MM.1S (cell line): ENCODE measurements around the gene RNF182.

ENCODE experiments used
- DNase-seq: peaks from one replicate; pipeline ENCODE4 v3.0.0-alpha.2; 2015
- H2AFZ ChIP-seq: fragments of 300-600 bp; sonication (generic); 2 replicates; pipeline ENCODE4 v1.6.0; 2016; ENCODE audit warnings: antibody characterized with exemption, low read length
- H3F3A ChIP-seq: fragments of 300-600 bp; sonication (generic); 2 replicates; pipeline ENCODE4 v1.6.1; 2016; ENCODE audit warnings: mild to moderate bottlenecking, antibody characterized with exemption, low read length, moderate library complexity, mixed read lengths; ENCODE audit not compliant: insufficient read depth
- H3K27ac ChIP-seq: fragments of 300-600 bp; sonication (generic); 2 replicates; pipeline ENCODE4 v1.5.1; 2016; ENCODE audit warnings: mild to moderate bottlenecking, low read length
- H3K27me3 ChIP-seq: fragments of 300-600 bp; sonication (generic); replicated peaks from 2 replicates; pipeline ENCODE4 v1.6.0; 2016; ENCODE audit warnings: low read length; ENCODE audit not compliant: insufficient read depth
- H3K36me3 ChIP-seq: fragments of 300-600 bp; sonication (generic); replicated peaks from 2 replicates; pipeline ENCODE4 v1.6.1; 2016; ENCODE audit warnings: mild to moderate bottlenecking, low read length, mixed read lengths; ENCODE audit not compliant: insufficient read depth
- H3K4me1 ChIP-seq: fragments of 300-600 bp; sonication (generic); 2 replicates; pipeline ENCODE4 v1.6.1; 2016; ENCODE audit warnings: low read length, mixed read lengths
- H3K4me2 ChIP-seq: fragments of 300-600 bp; sonication (generic); 2 replicates; pipeline ENCODE4 v1.6.0; 2016; ENCODE audit warnings: low read depth, low read length
- H3K4me3 ChIP-seq: fragments of 300-600 bp; sonication (generic); 2 replicates; pipeline ENCODE4 v1.5.1; 2016; ENCODE audit warnings: low read length, mixed read lengths
- H3K79me2 ChIP-seq: fragments of 300-600 bp; sonication (generic); 2 replicates; pipeline ENCODE4 v1.6.1; 2016; ENCODE audit warnings: mixed run types, low read length, mixed read lengths
- H3K9ac ChIP-seq: fragments of 300-600 bp; sonication (generic); 2 replicates; pipeline ENCODE4 v1.6.1; 2016; ENCODE audit warnings: low read length, mixed read lengths
- H3K9me2 ChIP-seq: fragments of 300-600 bp; sonication (generic); replicated peaks from 2 replicates; pipeline ENCODE4 v1.6.1; 2016; ENCODE audit warnings: mild to moderate bottlenecking, low read length, mixed read lengths; ENCODE audit not compliant: insufficient read depth
- H3K9me3 ChIP-seq: fragments of 300-600 bp; sonication (generic); replicated peaks from 2 replicates; pipeline ENCODE4 v1.6.1; 2016; ENCODE audit warnings: mild to moderate bottlenecking, low read length, mixed read lengths; ENCODE audit not compliant: insufficient read depth
- H4K20me1 ChIP-seq: fragments of 300-600 bp; sonication (generic); 2 replicates; pipeline ENCODE4 v1.6.1; 2016; ENCODE audit warnings: mild to moderate bottlenecking, low read length, moderate library complexity, mixed read lengths; ENCODE audit not compliant: insufficient read depth
- EZH2 ChIP-seq: fragments of 300-600 bp; sonication (generic); optimal IDR thresholded peaks from 2 replicates; pipeline ENCODE3; 2017; ENCODE audit warnings: low read depth, mild to moderate bottlenecking, antibody characterized with exemption, low read length, mixed read lengths
- EZH2phosphoT487 ChIP-seq: fragments of 300-600 bp; sonication (generic); IDR thresholded peaks from 2 replicates; pipeline ENCODE4 v1.6.1; 2018; ENCODE audit warnings: antibody characterized with exemption, low read length
- TF ChIP-seq, protein P1 (sequence below): fragments of 300-600 bp; sonication (generic); IDR thresholded peaks from 2 replicates; pipeline ENCODE4 v1.5.1; 2016; ENCODE audit warnings: antibody characterized with exemption, low read length, mixed read lengths

RNF182 gene

DNA sequence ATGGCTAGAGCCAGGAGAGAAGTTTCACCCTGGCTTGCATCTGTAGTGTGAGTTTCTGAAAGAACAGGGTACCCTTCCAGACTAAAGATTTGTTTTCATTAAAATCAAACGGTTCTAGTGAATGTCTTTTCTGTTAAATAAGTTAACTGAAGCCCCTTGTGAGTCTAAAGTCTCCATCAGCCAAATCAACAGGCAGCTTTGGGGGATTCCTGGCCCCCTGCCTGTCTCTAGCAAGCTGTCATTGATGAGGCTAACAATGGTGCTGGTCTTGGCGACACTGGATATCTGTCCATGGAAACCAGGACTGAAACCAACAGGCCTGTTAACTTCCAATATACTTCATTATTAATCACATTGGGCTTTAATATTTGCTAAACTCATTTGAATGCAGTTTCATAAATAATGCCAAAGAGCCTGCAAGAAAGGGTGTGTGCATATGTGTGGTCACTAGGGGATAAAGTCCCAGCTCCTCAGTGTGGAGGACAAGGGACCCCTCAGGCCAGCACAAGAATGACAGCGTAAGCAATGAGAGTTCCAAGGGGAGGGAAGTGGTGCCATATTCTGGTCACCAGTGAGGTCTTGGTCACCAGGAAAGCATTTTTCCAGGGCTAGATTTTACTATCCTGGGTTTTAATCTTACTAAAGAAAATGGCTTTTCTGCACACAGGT, 9.1 kb upstream of the RNF182 start:
- Histone ChIP-seq H4K20me1 (no peaks in the 10 kb centered on the region), H3K9me2 (no peaks in the 10 kb centered on the region), H2AFZ (no peak overlapping the region), H3K36me3 (no peaks in the 10 kb centered on the region), H3K4me2 (no peak overlapping the region), H3K4me3 (no peak overlapping the region), H3K79me2 (no peaks in the 10 kb centered on the region), H3K27ac (no peak overlapping the region), H3K9me3 (no peaks in the 10 kb centered on the region), H3K9ac (no peak overlapping the region), H3K4me1 (no peaks in the 10 kb centered on the region), H3F3A (no peaks in the 10 kb centered on the region), H3K27me3 (no peaks in the 10 kb centered on the region)
- TF ChIP-seq EZH2: no peak
- no peak for TF ChIP-seq EZH2phosphoT487
- TF ChIP-seq, protein P1, sequence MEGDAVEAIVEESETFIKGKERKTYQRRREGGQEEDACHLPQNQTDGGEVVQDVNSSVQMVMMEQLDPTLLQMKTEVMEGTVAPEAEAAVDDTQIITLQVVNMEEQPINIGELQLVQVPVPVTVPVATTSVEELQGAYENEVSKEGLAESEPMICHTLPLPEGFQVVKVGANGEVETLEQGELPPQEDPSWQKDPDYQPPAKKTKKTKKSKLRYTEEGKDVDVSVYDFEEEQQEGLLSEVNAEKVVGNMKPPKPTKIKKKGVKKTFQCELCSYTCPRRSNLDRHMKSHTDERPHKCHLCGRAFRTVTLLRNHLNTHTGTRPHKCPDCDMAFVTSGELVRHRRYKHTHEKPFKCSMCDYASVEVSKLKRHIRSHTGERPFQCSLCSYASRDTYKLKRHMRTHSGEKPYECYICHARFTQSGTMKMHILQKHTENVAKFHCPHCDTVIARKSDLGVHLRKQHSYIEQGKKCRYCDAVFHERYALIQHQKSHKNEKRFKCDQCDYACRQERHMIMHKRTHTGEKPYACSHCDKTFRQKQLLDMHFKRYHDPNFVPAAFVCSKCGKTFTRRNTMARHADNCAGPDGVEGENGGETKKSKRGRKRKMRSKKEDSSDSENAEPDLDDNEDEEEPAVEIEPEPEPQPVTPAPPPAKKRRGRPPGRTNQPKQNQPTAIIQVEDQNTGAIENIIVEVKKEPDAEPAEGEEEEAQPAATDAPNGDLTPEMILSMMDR: no peak
- no peak for DNase-seq

DNA sequence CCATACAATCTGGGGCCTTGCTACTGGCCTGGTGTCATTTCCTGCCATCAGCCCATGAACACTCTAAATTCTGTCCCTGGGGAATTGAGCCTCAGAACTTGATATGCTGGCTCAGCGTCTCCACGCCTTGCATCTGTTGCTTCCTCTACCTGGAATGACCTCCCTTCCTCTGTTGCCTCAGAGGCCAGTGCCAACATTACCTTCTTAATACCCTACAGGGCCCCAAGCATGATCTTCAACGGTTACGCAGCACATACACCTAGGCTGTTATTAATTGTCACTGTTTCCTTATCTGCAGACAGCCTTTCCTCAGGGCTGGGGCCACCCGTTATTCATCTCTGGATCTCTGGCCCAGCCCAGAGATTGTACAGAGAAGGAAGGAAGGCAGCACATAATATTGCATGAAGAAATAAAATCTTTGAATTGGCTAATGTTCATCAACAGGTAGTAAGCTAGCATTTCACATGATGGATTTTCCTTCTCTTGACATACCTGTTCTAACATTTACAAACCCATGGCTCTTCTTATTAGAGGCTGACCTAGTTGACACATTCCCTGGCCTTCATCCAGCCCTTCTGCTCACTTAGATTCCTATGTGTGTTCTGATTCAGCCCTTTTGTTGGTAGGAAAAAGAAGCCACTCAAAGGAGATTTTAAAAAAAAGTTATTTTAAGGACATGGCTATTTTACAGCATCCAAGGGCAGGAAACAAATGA, 8.4 kb upstream of the RNF182 start:
- Histone ChIP-seq H3K27ac (no peak overlapping the region), H3K4me2 (no peak overlapping the region), H2AFZ (no peak overlapping the region), H3K9ac (no peak overlapping the region), H3K27me3 (no peaks in the 10 kb centered on the region), H3F3A (no peaks in the 10 kb centered on the region), H4K20me1 (no peaks in the 10 kb centered on the region), H3K9me3 (no peaks in the 10 kb centered on the region), H3K79me2 (no peaks in the 10 kb centered on the region), H3K4me3 (no peak overlapping the region), H3K9me2 (no peaks in the 10 kb centered on the region), H3K36me3 (no peaks in the 10 kb centered on the region), H3K4me1 (no peaks in the 10 kb centered on the region)
- DNase-seq: no peak
- no peak for TF ChIP-seq EZH2phosphoT487
- TF ChIP-seq, protein P1: no peak

DNA sequence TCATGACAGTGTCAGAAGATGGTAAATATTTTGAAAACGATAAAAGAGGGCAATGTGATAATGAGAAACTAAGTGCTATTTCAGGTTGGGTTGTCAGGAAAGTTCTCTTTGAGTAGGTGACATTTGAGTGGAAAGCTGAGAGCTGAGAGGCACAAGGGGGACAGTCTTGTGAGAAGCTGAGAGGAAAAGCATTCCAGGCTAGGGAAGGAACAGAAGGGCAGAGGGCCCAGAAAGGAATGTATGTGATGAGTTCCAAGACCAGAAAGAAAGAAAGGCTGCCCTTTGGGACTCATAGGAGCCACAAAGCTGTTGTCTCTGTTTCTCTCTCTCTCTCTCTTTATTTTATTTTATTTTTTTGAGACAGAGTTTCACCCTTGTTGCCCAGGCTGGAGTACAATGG, 7.6 kb upstream of the RNF182 start:
- TF ChIP-seq, protein P1: no peak
- TF ChIP-seq EZH2 (no peak), EZH2phosphoT487 (no peak)
- Histone ChIP-seq H3K4me3 (no peak overlapping the region), H3F3A (no peaks in the 10 kb centered on the region), H3K9me2 (no peaks in the 10 kb centered on the region), H3K36me3 (no peaks in the 10 kb centered on the region), H3K4me2 (no peak overlapping the region), H3K4me1 (no peaks in the 10 kb centered on the region), H3K79me2 (no peaks in the 10 kb centered on the region), H4K20me1 (no peaks in the 10 kb centered on the region), H3K27ac (no peak overlapping the region), H3K27me3 (no peaks in the 10 kb centered on the region), H2AFZ (no peak overlapping the region), H3K9ac (no peak overlapping the region), H3K9me3 (no peaks in the 10 kb centered on the region)
- DNase-seq: no peak
